Activated CD8-positive, alpha-beta memory T cell treated with anti-CD3 and anti-CD28 coated beads for 36 hours (primary cell): Measurements from ENCODE around the gene LRP8. TPM values are rescaled to one million over a fixed set of nuclear protein-coding genes. Genes with fewer than 3 reads are reported as not detected.

ENCODE experiments used
- total RNA-seq, 2 experiments: library from RNA; stranded (reverse); gene quantifications; one replicate each; pipeline ENCODE4 v1.2.3, GENCODE V29; 2021

The LRP8 gene
- total RNA-seq, 2 experiments from 2014 or later, result 56.7 to 59.5 TPM

Other genes with a start within 250 kb of the LRP8 start
- gene SLC1A7, start 185.4 kb downstream of the LRP8 start, total RNA-seq, result not detected
- 10 to 100 TPM; 19.6 to 21.6 TPM for gene CPT2, start 131.2 kb downstream of the LRP8 start, total RNA-seq
- gene CZIB, start 107.4 kb downstream of the LRP8 start, total RNA-seq, result 10 to 100 TPM; 47.9 to 48.2 TPM
- gene MAGOH, start 89.6 kb downstream of the LRP8 start, total RNA-seq, result 100 to 1,000 TPM; 113 to 119 TPM
- gene DMRTB1, start 131.3 kb upstream of the LRP8 start, total RNA-seq, result not detected